Memory B cell (primary cell): ENCODE measurements around the gene TLE4.

Experiments used
- ATAC-seq: fragments of 150-1000 bp; cut with Tn5 transposase; 2 replicates; pipeline ENCODE4 v1.10.0; 2021; ENCODE audit warnings: low read depth, mild to moderate bottlenecking, moderate library complexity
- DNase-seq, 2 donors: peaks; one replicate each; pipeline ENCODE4 v3.0.0; 2022; ENCODE audit warnings: low spot score in 2 of 2
- H3K27ac Mint-ChIP-seq: one replicate; pipeline ENCODE4 v1.8.0; 2022; ENCODE audit warnings: mild to moderate bottlenecking, moderate library complexity, mixed read lengths
- H3K27me3 Mint-ChIP-seq: one replicate; pipeline ENCODE4 v1.8.0; 2022; ENCODE audit warnings: mixed read lengths
- H3K36me3 Mint-ChIP-seq: one replicate; pipeline ENCODE4 v1.8.0; 2022; ENCODE audit warnings: mild to moderate bottlenecking, mixed read lengths
- H3K4me1 Mint-ChIP-seq: one replicate; pipeline ENCODE4 v1.8.0; 2022; ENCODE audit warnings: mixed read lengths
- H3K4me3 Mint-ChIP-seq: one replicate; pipeline ENCODE4 v1.8.0; 2022; ENCODE audit warnings: mild to moderate bottlenecking, moderate library complexity, mixed read lengths
- H3K9me3 Mint-ChIP-seq: one replicate; pipeline ENCODE4 v1.8.0; 2022; ENCODE audit warnings: mixed read lengths

TLE4 gene

DNA sequence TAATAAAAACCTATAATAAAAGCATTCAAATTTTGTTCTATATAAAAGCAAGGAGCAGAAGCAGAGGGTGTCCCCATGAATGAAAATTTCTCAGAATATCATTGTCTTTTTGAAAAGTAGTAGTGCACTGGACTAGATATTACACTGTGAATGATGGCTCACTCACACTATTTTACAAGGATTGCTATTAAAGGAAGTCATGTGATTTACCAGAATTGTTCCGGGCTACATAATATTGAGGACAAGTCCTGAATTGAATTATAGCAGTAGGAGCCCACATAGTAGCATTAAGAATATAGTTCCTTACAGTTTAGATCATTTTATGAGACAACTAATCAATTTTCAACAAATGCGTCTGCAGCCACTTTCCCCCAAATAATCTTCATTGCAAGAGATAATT, 7.7 kb upstream of the TLE4 start:
- Mint-ChIP-seq H3K36me3 (no peaks in the 10 kb centered on the region), H3K4me3 (no peak overlapping the region), H3K4me1 (peaks cover 3% of the 10 kb centered on the region), H3K27me3 (no peaks in the 10 kb centered on the region), H3K9me3 (no peaks in the 10 kb centered on the region), H3K27ac (no peak overlapping the region)
- ATAC-seq: no peak
- DNase-seq: no peak

DNA sequence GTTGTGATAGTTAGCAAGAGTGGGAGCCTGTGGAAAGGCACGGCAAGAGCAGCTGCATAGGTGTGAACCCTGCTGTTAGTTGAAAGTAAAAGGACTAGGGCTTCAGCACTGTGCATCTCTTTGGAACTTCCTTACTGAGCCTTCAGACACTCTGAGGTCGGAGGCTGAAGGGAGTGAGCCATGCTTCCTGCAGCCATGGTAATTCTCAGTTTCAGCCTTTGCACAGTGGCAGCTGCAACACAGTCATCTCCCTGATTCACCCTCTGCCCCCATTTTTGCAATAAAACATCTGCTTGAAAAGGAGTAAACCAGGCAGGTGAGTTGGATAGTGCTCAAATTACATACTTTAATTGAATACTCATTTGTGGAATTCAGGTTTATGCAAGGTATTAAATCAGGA, 6.5 kb upstream of the TLE4 start:
- Mint-ChIP-seq H3K9me3 (no peaks in the 10 kb centered on the region), H3K27ac (no peak overlapping the region), H3K27me3 (peaks cover 1% of the 10 kb centered on the region), H3K36me3 (no peaks in the 10 kb centered on the region), H3K4me3 (no peak overlapping the region), H3K4me1 (peaks cover 7% of the 10 kb centered on the region)
- no peak for ATAC-seq
- DNase-seq: no peak

GRCh38 chr9:79567671-79568098, 4.1 kb upstream of the TLE4 start:
- peaks cover 10% of the 10 kb centered on the region for H3K4me1 Mint-ChIP-seq
- H3K4me3 Mint-ChIP-seq: no peak overlapping the region
- H3K27me3 Mint-ChIP-seq: peaks cover 3% of the 10 kb centered on the region
- H3K9me3 Mint-ChIP-seq: no peaks in the 10 kb centered on the region
- ATAC-seq (no peak), DNase-seq (no peak)
- H3K27ac Mint-ChIP-seq: no peak overlapping the region
- no peaks in the 10 kb centered on the region for H3K36me3 Mint-ChIP-seq

DNA sequence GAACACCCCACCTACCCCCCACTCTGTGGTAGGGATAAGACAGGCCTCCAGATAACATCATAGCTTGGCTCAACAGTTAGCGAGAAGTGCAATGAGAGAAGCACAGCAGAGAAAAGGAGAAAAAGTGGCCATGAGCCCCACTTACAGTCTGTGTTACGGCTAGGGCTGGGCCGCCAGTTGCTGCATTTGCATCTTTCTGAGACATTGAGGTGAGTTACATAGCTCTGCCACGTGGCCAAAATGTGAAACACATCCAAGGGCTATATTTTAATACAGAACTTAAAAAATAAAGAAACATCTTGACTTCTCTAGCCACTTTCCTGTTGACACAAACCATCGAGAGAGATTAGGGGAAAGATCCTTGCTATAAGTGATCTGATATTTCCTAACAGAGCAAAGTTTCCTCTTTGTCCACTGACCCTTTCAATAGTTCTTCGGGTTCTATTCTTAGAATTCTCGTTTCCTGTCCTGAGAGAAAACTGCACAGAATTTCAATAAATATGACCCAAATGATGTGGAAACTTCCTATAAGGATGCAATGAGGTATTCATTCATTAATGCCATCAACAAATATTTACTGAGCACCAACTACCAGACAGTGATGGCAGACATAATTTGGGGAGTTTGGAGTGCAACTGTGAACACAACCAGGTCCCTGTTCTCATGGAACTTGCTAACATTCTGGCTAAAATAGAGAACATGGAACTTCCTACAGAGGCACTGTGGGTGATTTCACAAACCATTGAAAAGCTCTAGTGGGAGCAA, 3.2 kb upstream of the TLE4 start:
- DNase-seq (peak in 1 of 2 donors; percentile 10), ATAC-seq (no peak)
- Mint-ChIP-seq H3K27ac (no peak overlapping the region), H3K4me3 (no peak overlapping the region), H3K27me3 (peaks cover 3% of the 10 kb centered on the region), H3K9me3 (no peaks in the 10 kb centered on the region), H3K4me1 (peaks cover 10% of the 10 kb centered on the region), H3K36me3 (no peaks in the 10 kb centered on the region)

- H3K36me3 Mint-ChIP-seq: no peaks in the 10 kb centered on the region
- no peaks in the 10 kb centered on the region for H3K9me3 Mint-ChIP-seq
- no peak overlapping the region for H3K27ac Mint-ChIP-seq
Measured at GRCh38 chr9:79569814-79570447, 1.8 kb upstream of the TLE4 start.

GRCh38 chr9:79570448-79571308, 1.1 kb upstream of the TLE4 start:
- Mint-ChIP-seq H3K27me3 (peaks cover 3% of the 10 kb centered on the region), H3K4me3 (peak overlapping the region; percentile 80), H3K27ac (no peak overlapping the region), H3K9me3 (no peaks in the 10 kb centered on the region), H3K36me3 (no peaks in the 10 kb centered on the region), H3K4me1 (peaks cover 18% of the 10 kb centered on the region)
- DNase-seq (peak; percentile 23 to 49), ATAC-seq (no peak)

More at GRCh38 chr9:79569814-79570447, 1.8 kb upstream of the TLE4 start:
- ATAC-seq (no peak), DNase-seq (peak in 1 of 2 donors; percentile 3)
- Mint-ChIP-seq H3K4me3 (peak overlapping the region; percentile 80), H3K4me1 (peaks cover 17% of the 10 kb centered on the region), H3K27me3 (peaks cover 3% of the 10 kb centered on the region)

GRCh38 chr9:79572032-79572607, 355 bp downstream of the TLE4 start:
- H3K27me3 Mint-ChIP-seq: peaks cover 3% of the 10 kb centered on the region
- peak; percentile 9 for ATAC-seq
- no peak for DNase-seq
- no peak overlapping the region for H3K4me3 Mint-ChIP-seq
- H3K27ac Mint-ChIP-seq: no peak overlapping the region
- H3K36me3 Mint-ChIP-seq: peaks cover 2% of the 10 kb centered on the region
- H3K4me1 Mint-ChIP-seq: peaks cover 27% of the 10 kb centered on the region
- H3K9me3 Mint-ChIP-seq: no peaks in the 10 kb centered on the region

DNA sequence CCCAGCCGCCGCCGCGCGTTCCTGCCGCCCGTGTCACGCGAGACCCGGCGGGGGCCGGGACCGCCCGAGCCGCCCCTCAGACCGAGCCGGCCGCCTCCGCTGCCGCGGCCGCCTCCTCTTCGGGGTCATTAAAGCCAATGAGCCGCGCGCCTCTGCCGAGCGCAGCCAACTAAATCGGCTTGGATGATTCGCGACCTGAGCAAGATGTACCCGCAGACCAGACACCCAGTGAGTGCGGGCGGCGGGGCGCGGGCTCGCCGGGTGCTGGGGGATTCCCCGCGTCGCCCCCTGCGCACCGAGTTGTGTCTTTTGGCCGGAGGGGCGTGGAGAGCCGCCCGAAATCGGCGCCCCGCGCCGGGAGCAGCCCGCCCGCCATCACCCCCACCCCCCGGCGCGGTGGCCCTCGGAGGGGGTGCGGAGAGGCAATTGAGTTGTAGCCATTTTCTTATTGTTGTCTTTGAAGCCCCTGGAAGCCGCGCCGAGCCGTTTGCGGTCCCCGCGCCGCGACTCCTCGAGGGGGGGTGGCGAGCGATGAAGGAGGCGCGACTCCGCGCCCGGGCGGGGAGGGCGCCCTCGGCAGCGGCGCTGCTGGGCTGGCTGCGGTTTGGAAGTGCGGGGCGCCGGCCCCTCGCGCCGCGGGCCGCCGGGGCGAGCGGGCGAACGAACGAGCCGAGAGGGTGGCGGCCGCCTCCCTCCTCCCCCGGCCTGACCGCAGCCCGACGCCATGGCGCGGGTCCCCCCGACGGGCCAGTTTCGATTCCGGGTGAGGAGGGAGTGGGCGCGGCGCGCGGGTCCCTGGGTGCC, 1.0 kb downstream of the TLE4 start:
- Mint-ChIP-seq H3K27ac (no peak overlapping the region), H3K4me3 (peak overlapping the region; percentile 91), H3K36me3 (peaks cover 2% of the 10 kb centered on the region)

DNA sequence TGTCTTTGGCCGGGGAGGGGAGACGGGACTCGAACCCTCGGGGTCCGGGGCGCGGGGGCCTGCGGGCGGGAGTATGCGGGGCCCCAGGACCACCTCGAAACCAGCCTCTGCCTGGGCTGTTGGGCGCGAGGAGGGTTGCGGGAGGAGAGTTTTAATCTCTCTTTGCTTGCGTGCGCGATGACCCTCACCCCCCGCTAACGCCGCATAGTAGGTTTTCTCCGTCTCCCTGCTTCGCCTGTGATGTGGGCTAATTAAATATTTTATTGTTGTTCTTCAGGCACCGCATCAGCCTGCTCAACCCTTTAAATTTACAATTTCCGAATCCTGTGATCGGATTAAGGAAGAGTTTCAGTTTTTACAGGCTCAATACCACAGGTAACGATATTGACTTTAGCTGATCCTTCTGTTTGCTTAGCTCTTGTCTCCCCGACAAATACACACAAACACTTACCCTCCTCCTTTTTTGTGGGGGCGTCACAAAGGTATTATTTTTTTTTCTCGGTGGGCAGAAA, 1.7 kb downstream of the TLE4 start:
- H3K4me1 Mint-ChIP-seq: peaks cover 35% of the 10 kb centered on the region
- ATAC-seq (no peak), DNase-seq (no peak)
- H3K27ac Mint-ChIP-seq: no peak overlapping the region
- peak overlapping the region; percentile 91 for H3K4me3 Mint-ChIP-seq
- H3K27me3 Mint-ChIP-seq: peaks cover 3% of the 10 kb centered on the region
- peaks cover 4% of the 10 kb centered on the region for H3K36me3 Mint-ChIP-seq
- no peaks in the 10 kb centered on the region for H3K9me3 Mint-ChIP-seq

More for the DNA sequence above, 1.0 kb downstream of the TLE4 start:
- Mint-ChIP-seq H3K4me1 (peaks cover 32% of the 10 kb centered on the region), H3K9me3 (no peaks in the 10 kb centered on the region), H3K27me3 (peaks cover 3% of the 10 kb centered on the region)
- DNase-seq (peak; percentile 50 to 68), ATAC-seq (no peak)

DNA sequence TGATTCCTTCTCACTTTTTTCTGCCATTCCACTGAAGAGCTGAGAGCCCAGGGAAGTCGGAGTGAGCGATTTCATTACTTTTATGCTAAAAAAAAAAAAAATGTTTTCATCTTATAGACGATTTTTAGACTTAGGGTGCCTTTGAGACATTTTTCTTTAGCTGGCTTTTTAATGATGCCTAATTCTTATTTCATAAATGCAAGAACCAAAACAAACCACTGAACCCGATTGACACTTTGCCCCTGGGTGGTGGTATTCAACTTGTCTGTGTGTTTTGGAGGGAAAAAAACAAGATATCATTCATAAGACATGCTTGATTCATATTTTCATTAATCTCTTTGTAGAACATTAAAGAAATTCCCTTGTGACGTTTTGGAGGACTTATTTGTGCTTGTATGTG, 2.4 kb downstream of the TLE4 start:
- H3K36me3 Mint-ChIP-seq: peaks cover 6% of the 10 kb centered on the region
- no peak overlapping the region for H3K27ac Mint-ChIP-seq
- ATAC-seq (no peak), DNase-seq (no peak)
- peaks cover 3% of the 10 kb centered on the region for H3K27me3 Mint-ChIP-seq
- H3K9me3 Mint-ChIP-seq: no peaks in the 10 kb centered on the region
- H3K4me1 Mint-ChIP-seq: peaks cover 34% of the 10 kb centered on the region
- peak overlapping the region; percentile 91 for H3K4me3 Mint-ChIP-seq

GRCh38 chr9:79574781-79575180, 3.0 kb downstream of the TLE4 start:
- Mint-ChIP-seq H3K36me3 (peaks cover 6% of the 10 kb centered on the region), H3K4me1 (peaks cover 35% of the 10 kb centered on the region), H3K27ac (no peak overlapping the region), H3K9me3 (no peaks in the 10 kb centered on the region), H3K4me3 (peak overlapping the region; percentile 9), H3K27me3 (peaks cover 3% of the 10 kb centered on the region)
- ATAC-seq: no peak
- DNase-seq: no peak

DNA sequence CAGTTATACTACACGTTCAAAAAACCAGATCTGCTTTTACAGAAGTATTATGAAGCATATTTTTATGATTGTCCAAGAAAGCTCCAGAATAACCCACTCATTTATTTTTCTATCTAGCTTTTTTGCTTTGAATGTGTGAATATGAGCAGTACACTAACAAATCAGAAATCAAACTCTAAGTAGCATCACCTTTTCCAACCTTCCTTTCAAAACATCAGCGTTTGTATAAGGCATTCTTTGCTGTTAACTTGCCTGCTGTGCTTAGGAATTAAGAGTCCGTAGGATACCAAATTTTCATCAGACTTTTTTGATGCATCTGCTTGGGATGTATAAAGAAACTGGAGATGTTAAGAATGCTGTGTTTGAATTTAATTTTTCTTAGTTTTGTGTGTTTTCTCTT, 3.8 kb downstream of the TLE4 start:
- Mint-ChIP-seq H3K4me3 (no peak overlapping the region), H3K36me3 (peaks cover 11% of the 10 kb centered on the region), H3K27me3 (no peaks in the 10 kb centered on the region), H3K4me1 (peaks cover 34% of the 10 kb centered on the region), H3K27ac (peak overlapping the region; percentile 7), H3K9me3 (no peaks in the 10 kb centered on the region)
- no peak for ATAC-seq
- no peak for DNase-seq
